Thoracic aorta (tissue), 2 donors: ENCODE results near the gene TUBB2B. TPM values are rescaled to one million over a fixed set of nuclear protein-coding genes. Genes with fewer than 3 reads are reported as not detected.

Experiments
- ATAC-seq: fragments of 150-250 bp; one replicate; pipeline ENCODE4 v1.8.0; 2017; ENCODE audit warnings: low read depth; ENCODE audit not compliant: insufficient number of reproducible peaks, low FRiP score
- DNase-seq: peaks from one replicate; pipeline ENCODE4 v3.0.0-alpha.2; 2020; ENCODE audit warnings: low spot score
- H3K27ac ChIP-seq, 2 donors: fragments of 200-600 bp; sonication (generic); 1 replicate in 1 of 2; 2 replicates in 1 of 2; pipeline ENCODE4 v1.5.1; 2016; ENCODE audit warnings: mild to moderate bottlenecking in 2 of 2, moderate library complexity in 2 of 2
- H3K27me3 ChIP-seq: fragments of 200-600 bp; sonication (generic); replicated peaks from 2 replicates; pipeline ENCODE4 v1.6.0; 2016; ENCODE audit warnings: mild to moderate bottlenecking; ENCODE audit not compliant: insufficient read depth
- H3K36me3 ChIP-seq: fragments of 200-600 bp; sonication (generic); one replicate; pipeline ENCODE4 v1.5.1; 2016
- H3K4me1 ChIP-seq, 2 donors: fragments of 200-600 bp; sonication (generic); 1 replicate in 1 of 2; 2 replicates in 1 of 2; pipeline versions ENCODE4 v1.5.1 to v1.6.0; 2016; ENCODE audit warnings: low read depth in 2 of 2, mild to moderate bottlenecking in 1 of 2; ENCODE audit not compliant: control insufficient read depth in 1 of 2
- H3K4me3 ChIP-seq: fragments of 200-600 bp; sonication (generic); 2 replicates; pipeline ENCODE4 v1.5.1; 2016; ENCODE audit warnings: mild to moderate bottlenecking
- H3K9me3 ChIP-seq: fragments of 200-600 bp; sonication (generic); 2 replicates; pipeline ENCODE4 v1.5.1; 2016
- total RNA-seq, 2 donors: library from RNA; depleted of rRNA; stranded (reverse); fragments of >200 nt; gene quantifications; one replicate each; pipeline versions ENCODE4 v1.1.0 to v1.2.3, GENCODE V29; 2016
- TF ChIP-seq, protein P1 (sequence below): fragments of 200-600 bp; sonication (generic); IDR thresholded peaks from one replicate; pipeline ENCODE4 v1.5.1; 2019; ENCODE audit warnings: antibody characterized with exemption

TUBB2B gene
- total RNA-seq, 2 donors from 2014 or later = 1.8 to 3.2 TPM

- Histone ChIP-seq H3K4me1 (peaks cover 0 to 1% of the 10 kb centered on the region in 2 donors), H3K27ac (no peak overlapping the region), H3K4me3 (no peak overlapping the region), H3K9me3 (no peaks in the 10 kb centered on the region), H3K36me3 (no peaks in the 10 kb centered on the region), H3K27me3 (no peaks in the 10 kb centered on the region)
- DNase-seq = no peak
- no peak for ATAC-seq
- TF ChIP-seq, protein P1, sequence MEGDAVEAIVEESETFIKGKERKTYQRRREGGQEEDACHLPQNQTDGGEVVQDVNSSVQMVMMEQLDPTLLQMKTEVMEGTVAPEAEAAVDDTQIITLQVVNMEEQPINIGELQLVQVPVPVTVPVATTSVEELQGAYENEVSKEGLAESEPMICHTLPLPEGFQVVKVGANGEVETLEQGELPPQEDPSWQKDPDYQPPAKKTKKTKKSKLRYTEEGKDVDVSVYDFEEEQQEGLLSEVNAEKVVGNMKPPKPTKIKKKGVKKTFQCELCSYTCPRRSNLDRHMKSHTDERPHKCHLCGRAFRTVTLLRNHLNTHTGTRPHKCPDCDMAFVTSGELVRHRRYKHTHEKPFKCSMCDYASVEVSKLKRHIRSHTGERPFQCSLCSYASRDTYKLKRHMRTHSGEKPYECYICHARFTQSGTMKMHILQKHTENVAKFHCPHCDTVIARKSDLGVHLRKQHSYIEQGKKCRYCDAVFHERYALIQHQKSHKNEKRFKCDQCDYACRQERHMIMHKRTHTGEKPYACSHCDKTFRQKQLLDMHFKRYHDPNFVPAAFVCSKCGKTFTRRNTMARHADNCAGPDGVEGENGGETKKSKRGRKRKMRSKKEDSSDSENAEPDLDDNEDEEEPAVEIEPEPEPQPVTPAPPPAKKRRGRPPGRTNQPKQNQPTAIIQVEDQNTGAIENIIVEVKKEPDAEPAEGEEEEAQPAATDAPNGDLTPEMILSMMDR = no peak
These were observed 50.7 kb downstream of the TUBB2B start for GRCh38 chr6:3176562-3177355.

DNA sequence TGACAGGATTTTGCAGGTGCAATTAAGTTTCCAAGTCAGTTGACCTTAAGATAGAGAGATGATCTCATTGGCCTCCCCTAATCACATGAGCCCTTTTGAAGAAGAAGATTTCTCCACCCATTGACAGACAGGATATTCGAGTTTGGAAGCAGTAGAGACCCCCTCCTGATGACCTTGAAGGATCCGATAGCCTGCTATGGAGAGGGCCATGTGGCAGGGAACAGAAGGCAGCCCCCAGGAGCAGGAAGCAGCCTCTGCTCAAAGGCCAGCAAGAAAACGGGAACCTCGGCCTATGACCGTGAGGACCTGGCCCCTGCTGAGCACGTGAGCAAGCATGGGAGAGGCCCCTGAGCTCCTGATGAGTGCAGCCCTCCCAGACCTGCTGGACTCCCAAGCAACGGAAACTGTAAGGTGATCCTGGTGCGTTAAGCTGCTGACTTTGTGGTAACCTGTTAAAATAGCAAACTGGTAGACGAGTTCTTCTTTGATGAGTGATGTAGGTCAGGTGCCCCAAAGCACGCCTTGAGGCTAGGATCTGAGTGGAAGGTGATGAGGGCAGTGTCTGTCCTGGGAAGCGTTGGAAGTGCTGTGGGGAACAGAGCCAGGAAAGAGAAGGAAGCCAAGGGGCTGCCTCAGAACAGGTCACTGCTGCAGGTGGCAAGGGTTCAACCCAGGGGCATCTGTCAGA is 51.6 kb downstream of the TUBB2B start:
- H3K4me3 ChIP-seq = no peak overlapping the region
- TF ChIP-seq, protein P1 = no peak

More for the DNA sequence above, 51.6 kb downstream of the TUBB2B start:
- no peak overlapping the region for H3K27ac ChIP-seq
- no peak for ATAC-seq
- H3K9me3 ChIP-seq = no peaks in the 10 kb centered on the region
- H3K27me3 ChIP-seq = no peaks in the 10 kb centered on the region
- H3K36me3 ChIP-seq = no peaks in the 10 kb centered on the region
- H3K4me1 ChIP-seq = peaks cover 0 to 5% of the 10 kb centered on the region in 2 donors
- no peak for DNase-seq

Other genes with a start within 250 kb of the TUBB2B start
- gene NQO2, start 227.8 kb downstream of the TUBB2B start, total RNA-seq = 10 to 100 TPM; 23.0 to 25.7 TPM
- gene RIPK1, start 159.2 kb downstream of the TUBB2B start, total RNA-seq = 10 to 100 TPM; 17.2 to 44.5 TPM
- gene BPHL, start 108.9 kb downstream of the TUBB2B start, total RNA-seq = 1 to 10 TPM; 3.8 to 4.2 TPM
- gene TUBB2A, start 70.1 kb downstream of the TUBB2B start, total RNA-seq = 10 to 100 TPM; 30.8 to 70.4 TPM
- gene PSMG4, start 31.3 kb upstream of the TUBB2B start, total RNA-seq = 10 to 100 TPM; 19.4 to 29.0 TPM
- 1 to 10 TPM; 5.1 to 9.7 TPM for gene SLC22A23, start 229.4 kb upstream of the TUBB2B start, total RNA-seq